ENCODE measurements around the gene TRIM58. TPM values are rescaled to one million over a fixed set of nuclear protein-coding genes. Genes with fewer than 3 reads are reported as not detected.

The TRIM58 gene
- total and polyA plus RNA-seq, 2 of the 4 experiments (the other 2 are of a cell fraction) = 0.54 to 0.91 TPM

- H3K27ac ChIP-seq (ENCODE audit: insufficient read depth, low read length) = no peak overlapping the region
- POLR2A ChIA-PET (ENCODE audit: unreplicated experiment) = no interaction called here
Observed at GRCh38 chr1:247862756-247863155, 5.8 kb downstream of the TRIM58 start.

More at GRCh38 chr1:247862756-247863155, 5.8 kb downstream of the TRIM58 start:
- BruUV-seq (replicated peaks) = no TSS peak
- dilution Hi-C loops (cut with HindIII; ENCODE audit: low sequenced_read_pairs, unreplicated experiment) (no loop called here), intact Hi-C loops (cut with micrococcal nuclease) (no loop called here), in situ Hi-C loops (cut with MboI; ENCODE audit: low sequenced_read_pairs) (no loop called here)
- Histone ChIP-seq H2AK5ac (ENCODE audit: low read depth, low read length) (no peak overlapping the region), H3K9me1 (ENCODE audit: insufficient read depth, low read length) (no peaks in the 10 kb centered on the region), H3K14ac (replicated peaks; ENCODE audit: low read depth, low read length) (no peak overlapping the region), H3K18ac (ENCODE audit: low read depth, low read length) (no peak overlapping the region), H3K27me3 (ENCODE audit: control insufficient read depth, insufficient read depth, low read length) (no peaks in the 10 kb centered on the region), H2BK5ac (ENCODE audit: low read depth, low read length, poor library complexity, severe bottlenecking) (no peak overlapping the region), H2BK15ac (ENCODE audit: low read depth, low read length) (no peak overlapping the region), H3K36me3 (ENCODE audit: control insufficient read depth, insufficient read depth, low read length) (no peaks in the 10 kb centered on the region), H3K4me2 (ENCODE audit: low read depth, low read length) (no peak overlapping the region), H3K23ac (ENCODE audit: low read depth, low read length) (no peak overlapping the region), H4K20me1 (ENCODE audit: insufficient read depth, low read length) (no peaks in the 10 kb centered on the region), H2AFZ (replicated peaks; ENCODE audit: low read length, poor library complexity) (no peak overlapping the region), H3K4me3 (ENCODE audit: insufficient read depth, low read depth, low read length) (no peak overlapping the region), H3K4ac (ENCODE audit: low read depth, low read length) (no peak overlapping the region), H2BK20ac (ENCODE audit: low read depth, low read length) (no peak overlapping the region), H3K56ac (ENCODE audit: extremely low read depth, insufficient read depth, low read length) (no peak overlapping the region), H3K4me1 (ENCODE audit: control insufficient read depth, insufficient read depth, low read length) (no peaks in the 10 kb centered on the region), H2BK120ac (ENCODE audit: low read depth, low read length) (no peak overlapping the region), H4K8ac (ENCODE audit: low read depth in 2 of 2, low read length in 2 of 2) (no peak overlapping the region), H4K5ac (ENCODE audit: low read depth, low read length) (no peak overlapping the region), H3K9ac (ENCODE audit: low read depth, low read length) (no peak overlapping the region), H4K91ac (ENCODE audit: insufficient read depth, low read depth, low read length) (no peak overlapping the region), H3K9me3 (ENCODE audit: control insufficient read depth, insufficient read depth, low read length) (peaks cover 17% of the 10 kb centered on the region), H3K79me1 (ENCODE audit: low read depth in 1 of 2, low read length in 2 of 2) (no peaks in the 10 kb centered on the region), H2AK9ac (replicated peaks; ENCODE audit: low read depth, low read length, poor library complexity) (no peak overlapping the region)
- CTCF ChIA-PET = no interaction called here
- TF ChIP-seq RAD21 (IDR thresholded peaks at IDR 0.05; ENCODE audit: low read length) = no peak
- no peak for TF ChIP-seq MXI1 (IDR thresholded peaks at IDR 0.05; ENCODE audit: borderline replicate concordance, low read depth, low read length)
- TF ChIP-seq BHLHE40 (IDR thresholded peaks at IDR 0.05; ENCODE audit: low read depth, low read length) = no peak
- no peak for TF ChIP-seq USF2 (IDR thresholded peaks at IDR 0.05; ENCODE audit: low read depth, low read length)
- TF ChIP-seq SMC3 (IDR thresholded peaks at IDR 0.05; ENCODE audit: low read depth, low read length) = no peak
- TF ChIP-seq RFX5 (IDR thresholded peaks at IDR 0.05; ENCODE audit: low read depth, low read length) = no peak
- no peak for TF ChIP-seq POLR2A (IDR thresholded peaks at IDR 0.05; ENCODE audit: low read depth, low read length)
- no peak for TF ChIP-seq NFE2L2 (IDR thresholded peaks at IDR 0.05; ENCODE audit: low read depth, low read length)
- no peak for TF ChIP-seq RCOR1 (IDR thresholded peaks at IDR 0.05; ENCODE audit: insufficient replicate concordance, low read length)
- TF ChIP-seq ELK1 (IDR thresholded peaks at IDR 0.05; ENCODE audit: borderline replicate concordance, low read depth, low read length) = no peak
- TF ChIP-seq MAFK (IDR thresholded peaks at IDR 0.05; ENCODE audit: low read depth, low read length) = no peak
- no peak for TF ChIP-seq FOS (IDR thresholded peaks at IDR 0.05; ENCODE audit: low read depth, low read length)
- no peak for TF ChIP-seq CTCF (conservative IDR thresholded peaks at IDR 0.05; ENCODE audit: low read depth, low read length)
- no peak for TF ChIP-seq MAZ (IDR thresholded peaks at IDR 0.05; ENCODE audit: borderline replicate concordance, low read depth, low read length)
- no peak for TF ChIP-seq CHD1 (IDR thresholded peaks at IDR 0.05; ENCODE audit: low read depth, low read length)
- no peak for TF ChIP-seq CEBPB (IDR thresholded peaks at IDR 0.05; ENCODE audit: low read depth, low read length)
- no CpG with 5 or more reads among the region's 4 CpGs for WGBS, 2 experiments (ENCODE audit: extremely low coverage in 2 of 2, insufficient read length in 1 of 2)
- DNase-seq (no peak), ATAC-seq (ENCODE audit: low read depth) (no peak)

All from IMR-90 (cell line).